OCI-LY7 (cell line): Measurements from ENCODE around the gene RSAD1. TPM values are rescaled to one million over a fixed set of nuclear protein-coding genes. Genes with fewer than 3 reads are reported as not detected.

ENCODE experiments used
- BruUV-seq: library from RNA; stranded (reverse); fragments of 400-500 nt; replicated peaks from 2 replicates; lab custom pipeline; 2021; lab: Mats Ljungman, UMichigan
- CTCF ChIA-PET: fragments of 300-600 bp; sonication (Branson Sonifier 250); formaldehyde crosslinking; loops from one replicate; lab custom pipeline; 2022; ENCODE audit warnings: antibody characterized with exemption; ENCODE audit not compliant: unreplicated experiment; lab: Charles Lee
- POLR2A ChIA-PET: fragments of 300-600 bp; sonication (Branson Sonifier 250); formaldehyde crosslinking; loops from one replicate; lab custom pipeline; 2022; ENCODE audit warnings: antibody characterized with exemption; lab: Charles Lee
- DNase-seq: peaks from one replicate; pipeline ENCODE4 v3.0.0-alpha.2; 2015; ENCODE audit warnings: low spot score
- H2AFZ ChIP-seq: fragments of 200-600 bp; sonication (generic), shearing (Covaris generic); 2 replicates; pipeline ENCODE4 v1.6.1; 2014; ENCODE audit warnings: mild to moderate bottlenecking, antibody characterized with exemption, low read length, moderate library complexity
- H3K27ac ChIP-seq: fragments of 200-600 bp; sonication (generic); 2 replicates; pipeline ENCODE4 v1.5.1; 2014; ENCODE audit warnings: mixed run types, low read depth, mild to moderate bottlenecking, moderate library complexity, low read length, inconsistent platforms; ENCODE audit not compliant: poor library complexity, severe bottlenecking
- H3K36me3 ChIP-seq: fragments of 200-600 bp; sonication (generic); 2 replicates; pipeline ENCODE4 v1.6.1; 2014; ENCODE audit warnings: mild to moderate bottlenecking, antibody characterized with exemption, low read length, moderate library complexity, mixed read lengths; ENCODE audit not compliant: insufficient read depth
- H3K4me1 ChIP-seq: fragments of 200-600 bp; sonication (generic); 2 replicates; pipeline ENCODE4 v1.5.1; 2014; ENCODE audit warnings: mild to moderate bottlenecking, low read length; ENCODE audit not compliant: insufficient read depth, poor library complexity, severe bottlenecking
- H3K4me2 ChIP-seq: fragments of 200-600 bp; sonication (generic); 2 replicates; pipeline ENCODE4 v1.6.1; 2014; ENCODE audit warnings: mild to moderate bottlenecking, low read length
- H3K4me3 ChIP-seq: fragments of 200-600 bp; sonication (generic); 2 replicates; pipeline ENCODE4 v1.5.1; 2014; ENCODE audit warnings: mild to moderate bottlenecking, low read depth, low read length; ENCODE audit not compliant: poor library complexity, severe bottlenecking
- H3K79me2 ChIP-seq: fragments of 200-600 bp; sonication (generic); 2 replicates; pipeline ENCODE4 v1.6.1; 2016; ENCODE audit warnings: low read depth, mild to moderate bottlenecking, low read length, moderate library complexity, mixed read lengths; ENCODE audit not compliant: insufficient read depth
- H3K9me2 ChIP-seq: fragments of 200-600 bp; sonication (generic); 2 replicates; pipeline ENCODE4 v1.6.1; 2016; ENCODE audit warnings: mild to moderate bottlenecking, low read length, mixed read lengths; ENCODE audit not compliant: insufficient read depth
- H3K9me3 ChIP-seq: fragments of 200-600 bp; sonication (generic); 2 replicates; pipeline ENCODE4 v1.6.1; 2014; ENCODE audit warnings: mild to moderate bottlenecking, mixed run types, low read length, mixed read lengths
- H4K20me1 ChIP-seq: fragments of 200-600 bp; sonication (generic); 2 replicates; pipeline ENCODE4 v1.6.1; 2014; ENCODE audit warnings: mild to moderate bottlenecking, antibody characterized with exemption, low read length, moderate library complexity, mixed read lengths; ENCODE audit not compliant: insufficient read depth
- EZH2phosphoT487 ChIP-seq: fragments of 200-600 bp; sonication (generic); IDR thresholded peaks from 2 replicates; pipeline ENCODE4 v1.6.1; 2018; ENCODE audit warnings: low read depth, borderline replicate concordance, mild to moderate bottlenecking, mixed run types, antibody characterized with exemption, low read length, moderate library complexity, mixed read lengths
- intact Hi-C: fragments of 100-400 bp; cut with micrococcal nuclease; formaldehyde crosslinking; loops from one replicate; pipeline ENCODE4 v1.10.0; 2022; ENCODE audit not compliant: unreplicated experiment
- total RNA-seq, 2 experiments: library from RNA; depleted of rRNA in 1 of 2; stranded (reverse); fragments of >200 nt in 1 of 2; shearing (Covaris generic) in 1 of 2; gene quantifications; 2 replicates each; pipeline ENCODE4 v1.2.3, GENCODE V29; 2014 to 2022
- TF ChIP-seq, protein P1 (sequence below): fragments of 200-600 bp; sonication (generic); conservative IDR thresholded peaks from 2 replicates; pipeline ENCODE4 v1.5.1; 2014; ENCODE audit warnings: mild to moderate bottlenecking, antibody characterized with exemption, low read length, moderate library complexity, mixed read lengths

RSAD1 gene
- total RNA-seq, 2 experiments from 2014 or later: 22.6 to 27.9 TPM

- no peak overlapping the region for H3K4me2 ChIP-seq
- H4K20me1 ChIP-seq: no peaks in the 10 kb centered on the region
- no peak for DNase-seq
- ChIA-PET CTCF (no interaction called here), POLR2A (interaction anchor here (0.6 kb wide), 2 partner anchors 56 to 293 kb away, joined by 3 read pairs; no protein-coding TSS in a partner anchor)
- no peaks in the 10 kb centered on the region for H3K36me3 ChIP-seq
- no peaks in the 10 kb centered on the region for H3K79me2 ChIP-seq
- intact Hi-C loops: no loop called here
- TF ChIP-seq, protein P1, sequence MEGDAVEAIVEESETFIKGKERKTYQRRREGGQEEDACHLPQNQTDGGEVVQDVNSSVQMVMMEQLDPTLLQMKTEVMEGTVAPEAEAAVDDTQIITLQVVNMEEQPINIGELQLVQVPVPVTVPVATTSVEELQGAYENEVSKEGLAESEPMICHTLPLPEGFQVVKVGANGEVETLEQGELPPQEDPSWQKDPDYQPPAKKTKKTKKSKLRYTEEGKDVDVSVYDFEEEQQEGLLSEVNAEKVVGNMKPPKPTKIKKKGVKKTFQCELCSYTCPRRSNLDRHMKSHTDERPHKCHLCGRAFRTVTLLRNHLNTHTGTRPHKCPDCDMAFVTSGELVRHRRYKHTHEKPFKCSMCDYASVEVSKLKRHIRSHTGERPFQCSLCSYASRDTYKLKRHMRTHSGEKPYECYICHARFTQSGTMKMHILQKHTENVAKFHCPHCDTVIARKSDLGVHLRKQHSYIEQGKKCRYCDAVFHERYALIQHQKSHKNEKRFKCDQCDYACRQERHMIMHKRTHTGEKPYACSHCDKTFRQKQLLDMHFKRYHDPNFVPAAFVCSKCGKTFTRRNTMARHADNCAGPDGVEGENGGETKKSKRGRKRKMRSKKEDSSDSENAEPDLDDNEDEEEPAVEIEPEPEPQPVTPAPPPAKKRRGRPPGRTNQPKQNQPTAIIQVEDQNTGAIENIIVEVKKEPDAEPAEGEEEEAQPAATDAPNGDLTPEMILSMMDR: no peak
- TF ChIP-seq EZH2phosphoT487: no peak
- peaks cover 5% of the 10 kb centered on the region for H3K4me1 ChIP-seq
- H2AFZ ChIP-seq: no peak overlapping the region
- no peaks in the 10 kb centered on the region for H3K9me3 ChIP-seq
- BruUV-seq: no TSS peak
- H3K9me2 ChIP-seq: no peaks in the 10 kb centered on the region
- H3K4me3 ChIP-seq: no peak overlapping the region
- no peak overlapping the region for H3K27ac ChIP-seq
These were observed 26.6 kb upstream of the RSAD1 start for GRCh38 chr17:50451943-50452629.

GRCh38 chr17:50452630-50453300 lies 25.9 kb upstream of the RSAD1 start:
- CTCF ChIA-PET: no interaction called here
- no peak for DNase-seq
- no peak overlapping the region for H3K4me2 ChIP-seq

More at GRCh38 chr17:50452630-50453300, 25.9 kb upstream of the RSAD1 start:
- no TSS peak for BruUV-seq
- Histone ChIP-seq H3K4me1 (peaks cover 5% of the 10 kb centered on the region), H3K9me2 (no peaks in the 10 kb centered on the region), H3K9me3 (no peaks in the 10 kb centered on the region), H4K20me1 (no peaks in the 10 kb centered on the region), H2AFZ (no peak overlapping the region), H3K27ac (no peak overlapping the region), H3K36me3 (no peaks in the 10 kb centered on the region), H3K4me3 (no peak overlapping the region), H3K79me2 (no peaks in the 10 kb centered on the region)
- intact Hi-C loops: no loop called here
- TF ChIP-seq, protein P1: no peak
- TF ChIP-seq EZH2phosphoT487: no peak
- POLR2A ChIA-PET: interaction anchor here (0.6 kb wide), 1 partner anchor 56 kb away, joined by 3 read pairs; no protein-coding TSS in a partner anchor
